Lung (tissue), 16 donors: ENCODE data around the gene LYPD3. TPM values are rescaled to one million over a fixed set of nuclear protein-coding genes. Genes with fewer than 3 reads are reported as not detected.
"Not testable (repeated sequence)": the region's sequence is repeated elsewhere in the genome, so short reads cannot be mapped to it uniquely, and the experiment has no call there.

Experiments used
- ATAC-seq: fragments of 200-7000 bp; cut with Tn5 transposase; one replicate; pipeline ENCODE4 v1.9.1; 2020; ENCODE audit warnings: moderate number of reproducible peaks; ENCODE audit not compliant: insufficient read depth, low FRiP score
- DNase-seq, 3 donors: peaks; one replicate each; pipeline ENCODE4 v3.0.0-alpha.2; 2013 to 2017
- H3K27ac ChIP-seq, 2 donors: one replicate each; pipeline ENCODE4 v1.5.1; 2013; ENCODE audit warnings: mild to moderate bottlenecking in 2 of 2, moderate library complexity in 2 of 2, control low read depth in 1 of 2, inconsistent platforms in 1 of 2, low read depth in 1 of 2, low read length in 1 of 2
- H3K27me3 ChIP-seq, 3 donors: one replicate each; pipeline ENCODE4 v1.5.1; 2013; ENCODE audit warnings: low read length in 2 of 3; ENCODE audit not compliant: control insufficient read depth in 3 of 3, insufficient read depth in 3 of 3
- H3K36me3 ChIP-seq, 4 donors: one replicate each; pipeline ENCODE4 v1.5.1; 2013; ENCODE audit warnings: low read length in 4 of 4, mild to moderate bottlenecking in 1 of 4, moderate library complexity in 1 of 4; ENCODE audit not compliant: control insufficient read depth in 4 of 4, insufficient read depth in 4 of 4
- H3K4me1 ChIP-seq, 5 donors: one replicate each; pipeline ENCODE4 v1.5.1; 2013; ENCODE audit warnings: low read length in 5 of 5, mild to moderate bottlenecking in 2 of 5, moderate library complexity in 1 of 5; ENCODE audit not compliant: control insufficient read depth in 5 of 5, insufficient read depth in 5 of 5
- H3K4me3 ChIP-seq: one replicate; pipeline ENCODE4 v1.5.1; 2013; ENCODE audit warnings: mild to moderate bottlenecking, control low read depth, moderate library complexity
- H3K9ac ChIP-seq, 2 donors: one replicate each; pipeline ENCODE4 v1.5.1; 2013; ENCODE audit warnings: low read length in 2 of 2, control low read depth in 1 of 2; ENCODE audit not compliant: insufficient read depth in 1 of 2
- H3K9me3 ChIP-seq, 4 donors: one replicate each; pipeline ENCODE4 v1.5.1; 2013; ENCODE audit warnings: low read length in 3 of 4, mild to moderate bottlenecking in 1 of 4, moderate library complexity in 1 of 4; ENCODE audit not compliant: control insufficient read depth in 4 of 4, insufficient read depth in 3 of 4
- CTCF ChIP-seq: IDR thresholded peaks from 2 replicates; pipeline ENCODE4 v1.5.1; 2012; ENCODE audit warnings: mild to moderate bottlenecking; ENCODE audit errors: control extremely low read depth, extremely low read depth
- WGBS, 2 donors: extraction: QIAGEN DNeasy Blood & Tissue Kit; methylation state at CpG; one replicate each; pipeline ENCODE4 v1.1.7; 2013; 5-methylcytosine and 5-hydroxymethylcytosine counted together
- long read RNA-seq, 5 donors: transcript quantifications; one replicate each; lab custom pipeline, GENCODE V29; 2026
- polyA plus RNA-seq, 2 donors: library from polyadenylated mRNA; stranded (reverse); fragments of 200-250 nt; gene quantifications; one replicate each; pipeline ENCODE4 v1.2.1, GENCODE V29; 2013
- total RNA-seq, 2 donors: library from RNA; depleted of rRNA in 1 of 2; stranded (reverse); fragments of >200 nt in 1 of 2; gene quantifications; one replicate each; pipeline ENCODE4 v1.2.1, GENCODE V29; 2014 to 2021
- donor health status: control.
- donor health status: control.
- donor health status: Bipolar disorder and iron deficiency.
- donor health status: healthy.
- donor health status: DM: yes; HTN: yes; CAD: no.

The LYPD3 gene
- total RNA-seq (under 1 TPM; 0.28 to 0.89 TPM), polyA plus RNA-seq (1 to 10 TPM; 1.0 to 1.7 TPM)
- long read RNA-seq, donor 1, result 0 reads
- long read RNA-seq, donor 2, partial matches to known transcripts, result 0 of 1 reads
- long read RNA-seq, donor 2, other reads (novel, unspliced or antisense), result 0 of 1 reads
- long read RNA-seq, donor 3, result 0 reads
- long read RNA-seq, donor 4, result 0 reads
- long read RNA-seq, donor 5, partial matches to known transcripts, result 0 of 1 reads
- long read RNA-seq, donor 5, other reads (novel, unspliced or antisense), result 0 of 1 reads

DNA sequence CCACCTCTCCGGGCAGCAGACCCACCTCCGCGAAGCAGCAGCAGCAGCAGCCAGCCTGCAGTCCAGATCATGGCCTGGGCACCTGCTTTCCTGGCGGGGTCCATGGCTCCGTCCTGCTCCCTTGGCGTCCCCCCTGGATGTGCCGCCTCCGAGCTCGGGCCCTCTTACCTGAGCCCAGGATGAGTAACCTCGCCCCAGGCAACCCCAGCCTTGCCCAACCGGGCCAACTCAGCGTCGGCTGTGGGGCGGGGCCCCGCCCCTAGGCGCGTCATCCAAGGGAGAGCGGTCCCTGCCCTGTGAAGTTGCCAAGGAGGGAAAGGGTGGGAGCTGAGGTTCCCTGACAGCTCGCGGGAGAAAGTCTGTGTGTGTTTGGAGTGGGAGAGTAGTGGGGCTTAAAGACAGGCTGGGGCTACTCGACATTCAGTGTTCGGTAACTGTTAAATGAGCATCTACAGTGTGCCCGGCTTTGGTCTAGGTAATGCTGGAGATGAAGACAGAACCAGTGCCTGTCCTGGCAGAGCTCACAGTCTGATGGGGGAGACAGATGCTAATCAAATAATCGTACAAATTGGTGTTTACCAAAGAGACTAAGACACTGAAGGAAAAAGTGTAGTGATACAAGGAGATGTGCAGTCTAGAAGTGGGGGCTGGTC, at the start of gene LYPD3:
TSS of gene LYPD3 (minus strand) at position 141 of the 653 bp plus-strand sequence. CDS start at position 104, 37 bp downstream.
- no peak within 1 kb of the TSS for H3K9ac ChIP-seq
- 36 to 41% methylated on average over 24 of the region's 24 CpGs for WGBS, 2 donors
- no peak for ATAC-seq

GRCh38 chr19:43512399-43512798, 47.0 kb upstream of the LYPD3 start:
- peaks cover 0 to 17% (median 6%) of the 10 kb centered on the region in 4 donors for H3K36me3 ChIP-seq
- H3K9me3 ChIP-seq, H3K27me3 ChIP-seq, H3K9ac ChIP-seq, H3K4me1 ChIP-seq, H3K27ac ChIP-seq, H3K4me3 ChIP-seq, ATAC-seq: not testable (repeated sequence)
- peak in 2 of 3 donors; percentile 34 to 66 for DNase-seq

More for the DNA sequence above, at the start of gene LYPD3:
- Histone ChIP-seq H3K4me1 (peaks cover 0 to 11% (median 0%) of the 10 kb centered on the region in 5 donors), H3K27me3 (peaks cover 0 to 13% (median 11%) of the 10 kb centered on the region in 3 donors), H3K9me3 (no peaks in the 10 kb centered on the region), H3K36me3 (no peaks in the 10 kb centered on the region), H3K4me3 (no peak within 1 kb of the TSS), H3K27ac (peak within 1 kb of the TSS in 1 of 2 donors; percentile 72)
- no peak for DNase-seq
- TF ChIP-seq CTCF, result no peak

- no peaks in the 10 kb centered on the region for H3K9me3 ChIP-seq
- peaks cover 0 to 2% (median 0%) of the 10 kb centered on the region in 5 donors for H3K4me1 ChIP-seq
- ATAC-seq, result no peak
- H3K4me3 ChIP-seq, result no peak overlapping the region
- no peaks in the 10 kb centered on the region for H3K27me3 ChIP-seq
- 93 to 99% methylated on average over 5 of the region's 5 CpGs for WGBS, 2 donors
- no peak overlapping the region for H3K9ac ChIP-seq
- no peak for DNase-seq
- no peak for TF ChIP-seq CTCF
- H3K36me3 ChIP-seq, result peaks cover 0 to 16% (median 6%) of the 10 kb centered on the region in 4 donors
- H3K27ac ChIP-seq, result no peak overlapping the region
Measured at GRCh38 chr19:43511324-43511723, 45.9 kb upstream of the LYPD3 start.

GRCh38 chr19:43510713-43511112, 45.3 kb upstream of the LYPD3 start:
- Histone ChIP-seq H3K27me3 (no peaks in the 10 kb centered on the region), H3K4me3 (no peak overlapping the region), H3K9ac (no peak overlapping the region), H3K36me3 (peaks cover 0 to 16% (median 6%) of the 10 kb centered on the region in 4 donors), H3K4me1 (peaks cover 0 to 2% (median 0%) of the 10 kb centered on the region in 5 donors), H3K9me3 (no peaks in the 10 kb centered on the region), H3K27ac (no peak overlapping the region)
- 95 to 99% methylated on average over 9 of the region's 9 CpGs for WGBS, 2 donors
- no peak for ATAC-seq
- no peak for DNase-seq
- TF ChIP-seq CTCF, result no peak
